ENCODE results near the gene GRK5. TPM values are rescaled to one million over a fixed set of nuclear protein-coding genes. Genes with fewer than 3 reads are reported as not detected.

The GRK5 gene
- total RNA-seq, 4 donors from 2014 or later: 11.6 to 38.2 (median 21.4) TPM

GRCh38 chr10:119290301-119291048 lies 83.1 kb downstream of the GRK5 start:
- TF ChIP-seq CTCF (IDR thresholded peaks at IDR 0.05; ENCODE audit: low read depth): no peak

- no peak for TF ChIP-seq CTCF (IDR thresholded peaks at IDR 0.05; ENCODE audit: low read depth)
Measured at GRCh38 chr10:119291223-119291900, 84.0 kb downstream of the GRK5 start.

GRCh38 chr10:119292968-119293760 lies 85.8 kb downstream of the GRK5 start:
- no peak for TF ChIP-seq CTCF (IDR thresholded peaks at IDR 0.05; ENCODE audit: low read depth)

- TF ChIP-seq CTCF (IDR thresholded peaks at IDR 0.05; ENCODE audit: low read depth): no peak
Measured at GRCh38 chr10:119296703-119297102, 89.3 kb downstream of the GRK5 start.

- no peak for TF ChIP-seq CTCF (IDR thresholded peaks at IDR 0.05; ENCODE audit: low read depth)
Measured at GRCh38 chr10:119297207-119297968, 90.0 kb downstream of the GRK5 start.

GRCh38 chr10:119298810-119299209 lies 91.4 kb downstream of the GRK5 start:
- TF ChIP-seq CTCF (IDR thresholded peaks at IDR 0.05; ENCODE audit: low read depth): no peak
